Right lung (tissue), 5 donors: Measurements from ENCODE around the gene CEACAM16. TPM values are rescaled to one million over a fixed set of nuclear protein-coding genes. Genes with fewer than 3 reads are reported as not detected.

ENCODE experiments used
- DNase-seq, 2 donors: peaks; one replicate each; pipeline ENCODE4 v3.0.0-alpha.2; 2013
- polyA plus RNA-seq, 5 donors: library from polyadenylated mRNA; unstranded; fragments of 120-200 nt; gene quantifications; one replicate each; pipeline versions ENCODE4 v1.2.1 to v1.2.3, GENCODE V29; 2013; ENCODE audit warnings: inconsistent platforms in 1 of 5, low replicate concordance in 1 of 5; ENCODE audit not compliant: insufficient read length in 5 of 5, insufficient read depth in 1 of 5

CEACAM16 gene
- polyA plus RNA-seq, 5 donors = not detected

DNA sequence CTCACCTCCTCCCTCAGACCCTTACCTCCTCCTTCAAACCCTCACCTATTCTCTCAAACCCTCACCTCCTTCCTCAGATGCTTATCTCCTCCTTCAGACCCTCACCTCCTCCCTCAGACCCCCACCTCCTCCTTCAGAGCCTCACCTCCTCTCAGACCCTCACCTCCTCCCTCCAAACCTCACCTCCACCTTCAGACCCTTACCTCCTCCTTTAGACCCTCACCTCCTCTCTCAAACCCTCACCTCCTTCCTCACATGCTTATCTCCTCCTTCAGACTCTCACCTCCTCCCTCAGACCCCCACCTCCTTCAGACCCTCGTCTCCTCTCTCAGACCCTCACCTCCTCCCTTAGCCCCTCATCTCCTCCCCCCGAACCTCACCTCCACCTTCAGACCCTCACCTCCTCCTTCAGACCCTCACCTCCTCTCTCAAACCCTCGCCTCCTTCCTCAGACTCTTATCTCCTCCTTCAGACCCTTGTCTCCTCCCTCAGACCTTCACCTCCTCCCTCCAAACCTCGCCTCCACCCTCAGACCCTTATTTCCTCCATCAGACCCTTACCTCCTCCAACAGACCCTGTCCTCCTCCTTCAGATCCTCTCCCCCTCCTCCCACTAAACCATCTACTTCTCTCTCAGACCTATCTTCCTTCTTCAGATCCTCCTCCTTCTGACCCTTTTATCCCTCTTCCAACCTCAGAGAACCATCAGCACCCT lies 47.1 kb downstream of the CEACAM16 start:
- DNase-seq = no peak

DNA sequence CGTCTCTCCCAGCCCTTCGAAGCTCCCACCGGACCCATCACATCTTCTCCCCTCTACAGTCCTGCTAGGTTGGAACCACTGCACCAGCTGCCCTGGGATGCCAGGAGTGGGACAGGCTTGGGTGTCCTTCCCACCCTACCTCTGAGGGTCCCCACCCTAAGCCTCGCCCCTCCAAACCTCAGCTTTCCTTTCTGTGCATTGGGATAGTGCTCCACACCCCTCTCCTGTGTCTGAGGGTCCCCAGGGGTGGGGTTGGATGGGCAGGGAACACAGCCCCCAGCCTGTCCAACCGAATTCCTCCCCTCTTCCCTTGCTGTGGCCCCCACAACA lies 47.6 kb downstream of the CEACAM16 start:
- no peak for DNase-seq

DNA sequence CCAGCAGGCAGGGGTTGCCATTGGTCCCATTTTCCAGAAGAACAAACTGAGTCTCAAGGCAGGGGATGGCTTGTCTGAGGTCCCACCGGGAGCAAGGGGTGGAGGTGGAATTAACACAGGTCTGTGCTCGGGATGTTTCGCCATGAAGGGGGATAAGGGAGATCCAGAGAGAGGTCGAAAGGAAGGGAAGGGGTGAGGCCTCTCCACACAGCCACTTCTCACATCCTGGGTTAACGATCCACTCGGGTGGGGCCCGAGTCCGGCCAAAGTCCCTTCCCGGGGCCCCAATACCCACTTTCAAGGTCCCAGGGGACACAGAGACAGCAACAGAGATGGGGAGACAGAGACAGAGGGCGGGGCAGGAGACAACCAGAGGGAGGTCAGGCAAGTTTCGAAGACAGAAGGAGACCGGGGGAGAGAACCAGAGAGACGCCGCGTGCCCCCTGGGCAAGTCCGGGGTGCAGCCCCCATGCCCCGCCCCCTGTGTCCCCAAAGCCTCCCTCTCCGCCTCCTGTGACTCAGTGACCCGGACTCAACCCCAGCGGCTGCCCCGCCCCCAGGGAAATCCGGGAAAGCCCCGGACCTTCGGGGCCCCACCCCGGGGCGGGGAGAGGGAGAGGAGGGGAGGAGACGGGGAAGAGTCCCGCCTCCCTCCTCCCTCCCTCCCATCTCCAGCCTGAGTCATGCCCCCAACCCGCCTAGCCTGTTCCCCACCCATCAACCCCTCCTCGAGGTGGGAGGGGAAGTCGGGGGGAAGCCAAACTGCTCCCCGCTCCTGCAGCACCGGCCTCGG lies 48.2 kb downstream of the CEACAM16 start:
- peak; percentile 86 for DNase-seq

DNA sequence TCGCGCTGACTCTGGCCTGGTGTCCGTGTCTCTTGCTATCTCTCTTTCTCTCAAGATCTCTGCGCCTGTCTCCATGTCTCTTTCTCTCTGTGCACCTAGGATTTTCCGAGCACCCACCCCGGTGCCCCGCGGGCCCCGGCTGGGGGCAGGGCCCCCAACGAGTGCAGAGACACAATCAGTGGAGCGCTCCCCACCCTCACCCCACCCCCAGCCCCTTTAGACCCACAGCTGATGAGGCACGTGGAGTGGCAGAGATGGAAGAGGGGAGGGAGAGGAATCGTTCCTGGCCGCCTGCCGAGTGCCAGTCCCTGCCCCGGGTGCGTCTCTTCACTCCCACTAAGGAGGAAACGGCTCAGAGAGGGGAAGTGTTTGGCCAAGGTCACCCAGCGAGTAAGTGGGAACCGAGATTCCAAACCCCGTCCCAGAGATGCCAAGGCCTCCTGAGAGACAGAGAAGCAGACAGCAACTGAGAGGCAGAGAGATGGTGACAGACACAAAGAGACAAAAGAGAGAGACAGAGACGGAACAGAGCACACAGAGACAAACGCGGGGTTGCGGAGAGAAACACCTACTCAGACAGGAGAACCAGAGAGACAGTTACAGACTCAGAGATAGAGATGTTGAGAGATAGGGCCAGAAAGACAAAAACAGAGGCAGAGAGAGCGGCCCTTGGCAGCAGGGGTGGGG lies 48.9 kb downstream of the CEACAM16 start:
- DNase-seq = peak; percentile 61 to 62

DNA sequence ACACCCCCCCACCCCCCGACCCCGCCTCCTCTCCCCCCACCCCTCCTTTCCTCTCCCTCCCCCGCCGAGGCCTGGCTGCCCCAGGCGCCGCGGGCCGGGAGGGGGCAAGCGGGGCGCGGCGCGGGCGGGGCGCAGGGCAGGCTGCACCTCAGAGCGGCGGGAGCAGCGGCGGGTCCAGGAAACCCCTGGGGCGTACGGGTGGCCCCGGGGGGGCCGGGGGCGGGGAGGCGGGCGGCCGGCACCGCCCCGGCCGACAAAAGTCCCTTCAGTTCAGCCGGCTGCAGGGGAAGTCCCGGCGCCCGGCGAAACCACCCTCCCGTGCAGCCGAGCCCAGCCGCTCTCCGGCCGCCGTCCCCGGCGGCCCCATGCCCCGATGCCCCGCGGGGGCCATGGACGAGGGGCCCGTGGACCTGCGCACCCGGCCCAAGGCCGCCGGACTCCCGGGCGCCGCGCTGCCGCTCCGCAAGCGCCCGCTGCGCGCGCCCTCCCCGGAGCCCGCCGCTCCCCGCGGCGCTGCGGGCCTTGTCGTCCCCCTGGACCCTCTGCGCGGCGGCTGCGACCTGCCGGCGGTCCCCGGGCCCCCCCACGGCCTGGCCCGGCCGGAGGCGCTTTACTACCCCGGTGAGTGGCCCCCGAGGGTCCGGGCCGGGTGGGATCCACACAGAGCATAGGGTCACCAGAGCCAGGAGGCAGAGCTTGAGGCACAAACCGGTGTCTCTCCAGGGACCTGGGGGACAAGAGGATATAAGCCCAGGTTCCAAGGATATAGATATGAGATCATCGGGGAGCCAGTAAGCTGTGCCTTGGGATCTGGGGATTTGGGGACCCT lies 49.7 kb downstream of the CEACAM16 start, which contains the start of gene BCL3:
Gene BCL3, plus strand, starts transcription at position 283 of the 829 bp plus-strand sequence. Its CDS starts 83 bp downstream, at position 366.
- peak in 1 of 2 donors; percentile 38 for DNase-seq

DNA sequence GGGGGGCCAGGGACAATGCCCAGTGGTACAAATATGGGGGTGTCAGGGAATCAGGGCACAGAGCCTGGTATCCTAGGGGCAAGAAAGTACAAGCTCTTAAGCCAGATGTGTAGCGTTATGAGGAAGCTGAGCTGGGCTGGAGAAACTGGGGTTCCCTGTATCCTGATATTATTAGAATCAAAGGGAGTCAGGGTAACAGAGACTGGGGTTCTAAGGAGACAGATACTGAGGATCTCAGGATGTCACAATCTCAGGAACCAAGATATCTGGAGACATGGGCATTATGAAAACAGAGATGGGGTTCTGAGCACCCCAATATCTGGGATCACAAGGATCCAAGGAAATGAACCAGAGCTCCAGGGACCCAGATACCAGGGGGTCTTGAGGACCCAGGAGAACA lies 50.3 kb downstream of the CEACAM16 start:
- DNase-seq = no peak

DNA sequence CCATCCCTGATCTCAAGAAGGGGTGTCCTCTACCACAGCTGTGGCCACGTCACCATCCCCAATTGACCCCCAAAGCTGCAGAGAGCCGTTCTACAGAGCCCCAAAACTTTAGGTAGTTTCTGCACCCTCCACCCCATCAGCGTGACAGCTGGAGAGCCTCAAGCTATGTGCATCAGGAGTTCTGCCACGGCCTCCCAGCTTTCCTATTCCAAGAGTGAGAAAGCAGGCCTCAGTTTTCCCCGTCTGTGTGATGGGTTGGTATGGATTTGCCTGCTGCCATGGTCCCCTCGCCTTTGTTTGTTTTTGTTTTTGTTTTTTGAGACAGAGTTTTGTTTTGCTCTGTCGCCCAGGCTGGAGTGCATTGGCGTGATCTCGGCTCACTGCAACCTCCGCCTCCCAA lies 51.0 kb downstream of the CEACAM16 start:
- DNase-seq = no peak

DNA sequence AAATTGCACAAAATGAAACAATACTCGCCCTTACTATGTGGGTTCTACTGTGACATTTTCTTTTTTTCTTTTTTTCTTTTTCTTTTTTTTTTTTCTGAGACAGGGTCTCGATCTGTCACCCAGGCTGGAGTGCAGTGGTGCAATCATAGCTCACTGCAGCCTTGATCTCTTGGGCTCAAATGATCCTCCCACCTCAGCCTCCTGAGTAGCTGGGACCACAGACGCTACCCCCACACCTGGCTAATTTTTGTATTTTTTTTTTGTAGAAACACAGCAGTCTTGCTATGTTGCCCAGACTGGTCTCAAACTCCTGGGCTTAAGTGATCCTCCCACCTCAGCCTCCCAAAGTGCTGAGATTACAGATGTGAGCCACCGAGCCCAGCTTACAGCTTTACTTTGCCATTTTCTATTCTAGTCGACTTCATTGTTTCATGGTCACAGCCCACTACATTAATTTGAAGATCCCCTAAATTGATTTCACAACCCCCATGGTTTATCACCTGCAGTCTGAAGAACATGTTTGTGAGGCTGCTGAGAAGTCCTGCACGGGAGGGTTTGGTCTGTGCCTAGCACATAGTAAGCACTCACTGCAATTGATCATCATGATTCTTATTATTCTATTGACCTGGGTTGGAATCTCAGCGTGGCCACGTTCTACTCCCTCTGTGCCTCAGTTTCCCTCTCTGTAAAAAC lies 53.3 kb downstream of the CEACAM16 start:
- DNase-seq = no peak

DNA sequence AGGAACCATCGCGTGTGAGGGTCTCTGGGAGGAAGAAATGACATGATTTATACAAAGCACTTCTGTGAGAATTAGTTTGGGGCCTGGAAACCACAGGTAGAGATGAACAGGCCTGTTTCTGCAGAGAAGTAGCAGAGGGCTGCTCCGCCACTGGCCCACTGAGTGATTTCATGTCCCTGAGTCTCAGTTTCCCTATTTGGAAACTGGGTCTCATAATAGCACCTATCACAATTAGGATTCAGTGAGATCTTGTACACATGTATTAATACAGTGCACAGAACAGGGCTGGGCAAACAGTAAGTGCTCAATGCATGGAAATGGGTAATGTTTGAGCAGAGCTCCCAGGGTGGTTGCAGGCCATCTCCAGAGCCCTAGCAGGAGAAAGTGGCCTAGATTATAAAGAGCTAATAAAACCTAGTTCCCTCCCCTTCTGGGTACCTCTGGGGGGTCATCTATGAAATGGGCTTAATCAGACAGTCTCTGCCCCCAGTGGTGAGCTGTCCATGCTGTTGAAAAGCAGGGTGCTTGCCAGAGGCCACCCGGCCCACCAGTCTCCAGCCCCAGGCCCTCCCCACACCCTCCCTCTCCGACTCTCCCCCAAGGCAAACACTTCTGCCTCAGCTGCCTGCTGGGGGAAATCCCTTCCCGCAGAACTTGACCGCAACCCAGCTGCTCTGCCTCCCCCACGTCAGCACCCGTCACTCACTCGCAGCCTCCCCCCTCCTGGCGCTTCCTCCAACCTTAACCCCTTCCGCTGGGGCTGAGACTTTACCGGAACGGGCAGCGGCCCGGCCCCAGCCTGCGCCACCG lies 54.1 kb downstream of the CEACAM16 start:
- peak; percentile 85 to 86 for DNase-seq

DNA sequence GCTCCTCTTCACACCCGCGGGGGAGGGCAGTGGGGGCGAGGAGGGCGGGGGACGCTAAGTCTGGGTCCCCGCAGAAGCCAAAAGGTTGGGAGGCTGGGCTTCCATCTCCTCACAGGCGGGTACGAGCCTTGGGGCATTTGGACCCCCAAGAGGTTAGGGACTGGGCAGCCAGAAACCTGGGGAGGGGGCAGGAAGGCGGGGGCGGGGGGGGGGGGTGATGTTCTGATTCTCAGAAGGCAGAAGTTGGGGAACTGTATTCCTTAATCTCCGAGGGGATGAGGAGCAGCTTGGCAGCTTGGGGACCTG lies 54.6 kb downstream of the CEACAM16 start:
- DNase-seq = no peak

DNA sequence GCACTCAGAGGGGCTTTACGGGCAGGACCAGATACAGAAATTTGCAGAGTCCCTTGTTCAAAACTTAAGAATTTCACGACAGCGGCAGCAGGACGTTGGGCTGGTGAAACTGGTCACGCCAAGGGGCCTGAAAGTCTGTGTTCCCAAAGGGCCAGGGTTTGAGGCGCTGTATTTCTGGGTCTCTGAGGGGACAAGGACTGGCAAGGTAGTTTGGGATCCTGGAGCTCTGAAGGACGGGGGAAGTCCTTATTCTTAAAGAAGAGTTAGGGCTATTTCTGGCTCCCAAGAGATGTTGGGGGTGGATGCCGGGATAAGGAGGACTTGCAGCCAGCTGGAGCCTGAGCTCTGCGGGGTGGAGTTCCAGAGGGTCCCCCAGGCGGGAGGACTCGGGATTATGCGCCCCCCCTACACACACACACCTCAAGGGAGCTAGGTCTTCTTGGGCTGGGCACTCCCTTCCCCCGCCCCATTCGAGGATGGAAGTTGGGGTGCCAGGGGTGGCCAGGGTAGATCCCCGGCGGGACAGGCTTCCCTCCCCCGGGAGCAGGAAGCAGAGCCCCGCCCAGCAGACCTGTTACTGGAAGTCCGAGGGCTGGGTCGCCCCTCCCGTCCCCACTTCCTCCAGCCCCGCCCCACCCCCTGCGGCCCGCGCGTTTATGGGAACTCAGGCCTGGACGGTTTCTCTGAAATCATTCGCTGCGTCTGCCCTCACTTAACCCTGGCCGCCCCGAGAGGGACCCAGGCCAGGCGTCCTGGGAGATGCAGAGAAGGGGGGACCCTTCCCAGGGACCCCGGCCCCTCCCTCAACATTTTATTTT lies 55.2 kb downstream of the CEACAM16 start:
- no peak for DNase-seq

DNA sequence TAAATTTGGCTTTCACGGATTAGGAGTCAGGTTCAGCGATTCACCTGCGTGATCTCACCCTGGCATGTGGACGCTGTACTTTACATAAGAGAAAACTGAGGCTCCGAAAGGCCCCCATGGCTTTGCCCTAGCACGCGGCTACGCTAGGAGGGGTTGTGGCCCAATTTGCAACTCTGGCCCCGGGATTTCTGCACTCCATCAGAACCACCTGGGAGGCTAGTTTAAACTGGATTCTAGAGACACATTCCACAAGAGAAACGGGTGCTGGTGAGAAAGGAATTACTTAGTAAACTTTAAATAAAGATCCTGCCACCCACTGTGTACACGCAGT lies 55.8 kb downstream of the CEACAM16 start:
- DNase-seq = no peak

DNA sequence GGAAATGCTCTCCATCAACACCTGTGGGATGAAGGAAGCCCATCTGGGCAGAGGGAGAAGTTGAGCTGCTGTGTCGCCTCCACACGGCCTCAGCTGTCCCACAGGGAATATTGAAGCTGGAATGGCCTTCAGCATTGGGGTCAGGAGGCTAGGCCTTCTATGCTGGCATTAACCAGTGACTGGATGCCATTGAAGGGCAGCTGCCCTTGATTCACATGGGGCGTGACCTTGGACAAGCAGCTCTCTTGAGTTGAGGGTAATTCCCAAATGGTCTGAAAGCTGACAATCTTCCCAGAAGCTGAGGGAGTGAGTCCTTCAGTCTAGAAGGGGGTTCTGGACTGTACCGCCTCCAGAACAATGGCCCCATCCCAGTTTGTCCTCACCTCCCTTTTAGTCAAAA lies 56.3 kb downstream of the CEACAM16 start:
- no peak for DNase-seq

DNA sequence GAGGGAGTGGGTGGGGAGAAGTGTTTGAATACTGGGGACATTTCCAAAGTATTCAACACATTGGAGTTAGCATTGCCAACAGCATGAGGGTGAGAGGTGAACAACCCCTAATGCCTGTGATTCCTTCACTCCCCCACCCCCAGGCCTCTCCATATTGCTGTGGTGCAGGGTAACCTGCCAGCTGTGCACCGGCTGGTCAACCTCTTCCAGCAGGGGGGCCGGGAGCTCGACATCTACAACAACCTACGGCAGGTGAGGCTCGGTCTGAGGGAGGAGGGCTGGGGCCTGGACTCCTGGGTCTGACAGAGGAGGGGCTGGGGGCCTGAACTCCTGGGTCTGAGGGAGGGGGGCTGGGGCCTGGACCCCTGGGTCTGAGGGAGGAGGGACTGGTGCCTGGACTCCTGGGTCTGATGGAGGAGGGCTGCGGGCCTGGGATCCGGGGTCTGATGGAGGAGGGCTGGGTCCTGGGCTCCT lies 57.2 kb downstream of the CEACAM16 start:
- DNase-seq = no peak

DNA sequence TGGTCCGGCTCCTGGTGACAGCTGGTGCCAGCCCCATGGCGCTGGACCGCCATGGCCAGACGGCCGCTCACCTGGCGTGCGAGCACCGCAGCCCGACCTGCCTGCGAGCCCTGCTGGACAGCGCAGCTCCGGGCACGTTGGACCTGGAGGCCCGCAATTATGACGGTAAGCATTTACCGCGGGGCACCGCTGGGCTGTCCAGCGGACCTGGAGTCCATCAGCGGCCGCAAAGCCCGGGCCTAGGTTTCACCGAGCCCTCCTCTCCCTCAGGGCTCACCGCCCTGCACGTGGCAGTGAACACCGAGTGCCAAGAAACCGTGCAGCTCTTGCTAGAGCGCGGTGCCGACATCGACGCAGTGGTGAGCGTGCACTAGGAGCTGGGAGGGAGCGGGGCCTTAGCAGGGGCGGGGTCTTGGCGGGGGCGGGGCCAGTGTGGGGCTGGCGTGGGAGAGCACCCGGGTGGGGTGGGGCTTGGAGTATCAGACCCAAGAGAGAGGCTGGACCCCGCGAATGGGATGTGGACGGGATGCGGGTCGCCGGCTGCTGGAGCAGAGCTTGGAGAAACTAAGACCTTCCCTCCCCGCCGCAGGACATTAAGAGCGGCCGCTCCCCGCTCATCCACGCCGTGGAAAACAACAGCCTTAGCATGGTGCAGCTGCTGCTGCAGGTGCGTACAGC lies 58.2 kb downstream of the CEACAM16 start:
- no peak for DNase-seq

DNA sequence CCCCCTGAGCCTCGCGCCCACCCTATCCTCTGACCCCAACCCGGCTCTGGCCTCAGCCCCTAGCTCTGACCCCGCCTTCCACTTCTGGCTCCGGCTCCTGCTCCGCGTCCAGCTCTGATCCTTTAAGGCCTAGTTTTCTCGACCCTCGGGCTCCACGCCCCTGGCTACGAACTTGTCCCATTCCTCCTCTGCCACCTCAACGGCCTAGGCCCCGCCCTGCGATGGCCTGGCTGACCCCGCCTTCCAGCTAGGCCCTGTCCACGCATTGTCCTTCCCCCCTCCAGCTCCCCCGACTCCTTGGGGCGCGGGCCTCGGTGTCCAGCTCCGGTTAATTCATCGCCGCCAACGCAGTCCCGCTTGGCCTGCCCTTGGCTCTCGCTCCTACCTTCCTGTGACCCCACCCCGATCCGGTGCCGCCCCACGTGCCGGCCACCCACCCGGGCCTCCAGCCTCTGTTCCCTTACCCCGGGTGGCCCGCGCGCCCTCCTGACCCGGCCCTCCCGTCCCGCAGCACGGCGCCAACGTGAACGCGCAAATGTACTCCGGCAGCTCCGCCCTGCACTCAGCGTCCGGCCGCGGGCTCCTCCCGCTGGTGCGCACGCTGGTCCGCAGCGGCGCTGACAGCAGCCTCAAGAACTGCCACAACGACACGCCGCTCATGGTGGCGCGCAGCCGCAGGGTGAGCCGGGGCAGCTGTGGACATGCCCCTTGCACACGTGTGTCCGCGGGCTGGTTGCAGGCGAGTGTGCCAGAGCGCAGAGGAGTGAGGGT lies 59.0 kb downstream of the CEACAM16 start:
- DNase-seq = peak; percentile 73 to 80

DNA sequence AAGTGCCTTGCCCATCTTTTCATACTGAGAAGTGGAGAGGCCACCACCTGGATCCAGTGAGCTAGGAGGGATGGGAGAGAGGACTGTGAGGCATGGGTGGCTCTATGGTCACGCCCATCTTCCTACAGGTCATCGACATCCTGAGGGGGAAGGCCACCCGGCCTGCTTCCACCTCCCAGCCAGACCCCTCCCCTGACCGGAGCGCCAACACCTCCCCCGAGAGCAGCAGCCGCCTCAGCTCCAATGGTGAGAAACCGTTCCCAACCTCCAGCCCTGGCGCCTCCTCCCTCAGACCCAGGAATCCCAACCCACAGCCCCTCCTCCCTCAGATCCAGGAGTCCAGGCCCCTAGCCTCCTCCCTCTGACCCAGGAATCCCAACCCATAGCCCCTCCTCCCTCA lies 59.6 kb downstream of the CEACAM16 start:
- no peak for DNase-seq
